Tibial artery (tissue), 4 donors: Measurements from ENCODE around the gene NNAT.

Source experiments
- DNase-seq, 2 donors: peaks; one replicate each; pipeline ENCODE4 v3.0.0-alpha.2; 2019
- H3K27ac ChIP-seq, 2 donors: fragments of 200-600 bp; sonication (generic) in 1 of 2; 1 replicate in 1 of 2; 2 replicates in 1 of 2; pipeline ENCODE4 v1.5.1; 2018 to 2019; ENCODE audit warnings: mild to moderate bottlenecking in 1 of 2
- H3K27me3 ChIP-seq, 2 donors: fragments of 200-600 bp; sonication (generic) in 1 of 2; one replicate each; pipeline versions ENCODE4 v1.5.1 to v1.6.0; 2016 to 2019
- H3K36me3 ChIP-seq, 3 donors: fragments of 200-600 bp; sonication (generic) in 2 of 3; one replicate each; pipeline ENCODE4 v1.5.1; 2016 to 2019; ENCODE audit warnings: mild to moderate bottlenecking in 2 of 3
- H3K4me1 ChIP-seq, 4 donors: fragments of 200-600 bp; sonication (generic) in 2 of 4; 1 replicate in 3 of 4; 2 replicates in 1 of 4; pipeline ENCODE4 v1.5.1; 2016 to 2019
- H3K4me3 ChIP-seq, 2 donors: fragments of 200-600 bp; sonication (generic) in 1 of 2; 1 replicate in 1 of 2; 2 replicates in 1 of 2; pipeline ENCODE4 v1.5.1; 2018 to 2019; ENCODE audit warnings: mild to moderate bottlenecking in 2 of 2
- H3K9me3 ChIP-seq, 3 donors: fragments of 200-600 bp; sonication (generic) in 1 of 3; one replicate each; pipeline ENCODE4 v1.5.1; 2016 to 2019
- CTCF ChIP-seq, 2 experiments: fragments of 200-600 bp in 1 of 2; fragments of 450-650 bp in 1 of 2; IDR thresholded peaks; one replicate each; pipeline ENCODE4 v1.5.1; 2017 to 2019; ENCODE audit warnings: antibody characterized with exemption in 2 of 2, mild to moderate bottlenecking in 1 of 2, moderate library complexity in 1 of 2
- intact Hi-C: fragments of 100-400 bp; cut with DNase I; formaldehyde crosslinking; loops from one replicate; pipeline ENCODE4 v1.15.0; 2023; ENCODE audit warnings: low total_unique reads

The NNAT gene

GRCh38 chr20:37527638-37528445, 6.8 kb downstream of the NNAT start, which contains the start of gene BLCAP:
BLCAP (minus strand) TSS chr20:37527876; CDS start chr20:37519174, 8,702 bp downstream.
- H3K4me3 ChIP-seq = peak within 1 kb of the TSS; percentile 96 to 100
- peaks cover 0 to 45% (median 37%) of the 10 kb centered on the region in 4 donors for H3K4me1 ChIP-seq
- peak; percentile 91 to 93 for DNase-seq
- H3K36me3 ChIP-seq = no peaks in the 10 kb centered on the region
- no peaks in the 10 kb centered on the region for H3K9me3 ChIP-seq
- TF ChIP-seq CTCF (IDR thresholded peaks at IDR 0.05) = peak in 1 of 2 experiments; percentile 12
- peak within 1 kb of the TSS; percentile 93 to 96 for H3K27ac ChIP-seq
- no peaks in the 10 kb centered on the region for H3K27me3 ChIP-seq
- intact Hi-C loops = no loop called here

- Histone ChIP-seq H3K27me3 (no peaks in the 10 kb centered on the region), H3K27ac (peak overlapping the region; percentile 93 to 96), H3K9me3 (no peaks in the 10 kb centered on the region), H3K4me1 (peaks cover 0 to 37% (median 33%) of the 10 kb centered on the region in 4 donors), H3K36me3 (no peaks in the 10 kb centered on the region), H3K4me3 (peak overlapping the region; percentile 96 to 100)
- no peak for TF ChIP-seq CTCF (IDR thresholded peaks at IDR 0.05)
- DNase-seq = no peak
- intact Hi-C loops = no loop called here
These were observed 7.6 kb downstream of the NNAT start for GRCh38 chr20:37528446-37529213.

- Histone ChIP-seq H3K27ac (no peak overlapping the region), H3K9me3 (no peaks in the 10 kb centered on the region), H3K27me3 (no peaks in the 10 kb centered on the region), H3K36me3 (no peaks in the 10 kb centered on the region), H3K4me3 (no peak overlapping the region), H3K4me1 (peaks cover 0 to 31% (median 27%) of the 10 kb centered on the region in 4 donors)
- DNase-seq = no peak
- no peak for TF ChIP-seq CTCF (IDR thresholded peaks at IDR 0.05)
- intact Hi-C loops = no loop called here
These were observed 8.3 kb downstream of the NNAT start for GRCh38 chr20:37529214-37529967.

GRCh38 chr20:37529968-37530600, 9.0 kb downstream of the NNAT start:
- H3K4me3 ChIP-seq = no peak overlapping the region
- H3K4me1 ChIP-seq = peaks cover 0 to 24% (median 20%) of the 10 kb centered on the region in 4 donors
- H3K36me3 ChIP-seq = no peaks in the 10 kb centered on the region
- DNase-seq = no peak
- no peak for TF ChIP-seq CTCF (IDR thresholded peaks at IDR 0.05)
- no peaks in the 10 kb centered on the region for H3K9me3 ChIP-seq
- intact Hi-C loops = loop anchor here (5.0 kb wide), 2 partner anchors 143 to 328 kb away; no protein-coding TSS in a partner anchor
- H3K27ac ChIP-seq = no peak overlapping the region
- H3K27me3 ChIP-seq = peaks cover 0 to under 1% of the 10 kb centered on the region in 2 donors

GRCh38 chr20:37530696-37531095, 9.6 kb downstream of the NNAT start:
- Histone ChIP-seq H3K4me3 (no peak overlapping the region), H3K27me3 (peaks cover 0 to 3% of the 10 kb centered on the region in 2 donors), H3K36me3 (no peaks in the 10 kb centered on the region), H3K9me3 (no peaks in the 10 kb centered on the region), H3K4me1 (peaks cover 0 to 18% (median 14%) of the 10 kb centered on the region in 4 donors), H3K27ac (no peak overlapping the region)
- TF ChIP-seq CTCF (IDR thresholded peaks at IDR 0.05) = no peak
- no peak for DNase-seq
- intact Hi-C loops = loop anchor here (5.0 kb wide), 2 partner anchors 143 to 328 kb away; no protein-coding TSS in a partner anchor
